Effector CD8-positive, alpha-beta T cell (primary cell): ENCODE measurements around the gene KLHDC10.
"Not testable (repeated sequence)": the region's sequence is repeated elsewhere in the genome, so short reads cannot be mapped to it uniquely, and the experiment has no call there.

ENCODE experiments used
- DNase-seq: peaks from one replicate; lab custom pipeline; 2025; lab: John Stamatoyannopoulos, UW

Gene KLHDC10

GRCh38 chr7:130141884-130142653 is 71.7 kb downstream of the KLHDC10 start:
- no peak for DNase-seq

- no peak for DNase-seq
These were observed 72.5 kb downstream of the KLHDC10 start for GRCh38 chr7:130142654-130143333.

GRCh38 chr7:130143334-130143732 is 73.0 kb downstream of the KLHDC10 start:
- no peak for DNase-seq

GRCh38 chr7:130143986-130144311 is 73.6 kb downstream of the KLHDC10 start:
- no peak for DNase-seq

- no peak for DNase-seq
These were observed 74.2 kb downstream of the KLHDC10 start for GRCh38 chr7:130144312-130145171.

- DNase-seq = no peak
These were observed 75.2 kb downstream of the KLHDC10 start for GRCh38 chr7:130145424-130146100.

GRCh38 chr7:130146142-130146541 is 75.8 kb downstream of the KLHDC10 start:
- not testable (repeated sequence) for DNase-seq

- no peak for DNase-seq
These were observed 76.5 kb downstream of the KLHDC10 start for GRCh38 chr7:130146693-130147405.

GRCh38 chr7:130147710-130148325 is 77.5 kb downstream of the KLHDC10 start:
- no peak for DNase-seq

GRCh38 chr7:130148561-130148960 is 78.2 kb downstream of the KLHDC10 start:
- no peak for DNase-seq

- DNase-seq = no peak
These were observed 79.2 kb downstream of the KLHDC10 start for GRCh38 chr7:130149281-130150139.

- DNase-seq = no peak
These were observed 80.3 kb downstream of the KLHDC10 start for GRCh38 chr7:130150587-130150986.

- peak; percentile 21 for DNase-seq
These were observed 81.5 kb downstream of the KLHDC10 start for GRCh38 chr7:130151591-130152492.

GRCh38 chr7:130152493-130153210 is 82.3 kb downstream of the KLHDC10 start:
- DNase-seq = no peak

- no peak for DNase-seq
These were observed 83.0 kb downstream of the KLHDC10 start for GRCh38 chr7:130153211-130153908.

- no peak for DNase-seq
These were observed 83.8 kb downstream of the KLHDC10 start for GRCh38 chr7:130154131-130154500.

GRCh38 chr7:130154501-130155317 is 84.4 kb downstream of the KLHDC10 start:
- DNase-seq = no peak
